Activated CD4-positive, CD25-positive, alpha-beta regulatory T cell treated with anti-CD3 and anti-CD28 coated beads, Interleukin-2, amount 50 U/mL, for 72 hours (primary cell): ENCODE data around the gene TRIO.

Source experiments
- DNase-seq: peaks from one replicate; pipeline ENCODE4 v3.0.0; 2021

The TRIO gene

GRCh38 chr5:14123974-14124482, 19.1 kb upstream of the TRIO start:
- DNase-seq, result no peak

GRCh38 chr5:14125262-14125661, 17.9 kb upstream of the TRIO start:
- DNase-seq, result no peak

- no peak for DNase-seq
These were observed 15.6 kb upstream of the TRIO start for GRCh38 chr5:14127587-14127986.

GRCh38 chr5:14128079-14128478, 15.1 kb upstream of the TRIO start:
- DNase-seq, result no peak

GRCh38 chr5:14129123-14129522, 14.0 kb upstream of the TRIO start:
- no peak for DNase-seq

GRCh38 chr5:14131855-14132503, 11.2 kb upstream of the TRIO start:
- no peak for DNase-seq

- DNase-seq, result no peak
These were observed 9.7 kb upstream of the TRIO start for GRCh38 chr5:14133394-14133793.

GRCh38 chr5:14134083-14134482, 9.1 kb upstream of the TRIO start:
- DNase-seq, result no peak

GRCh38 chr5:14134771-14135170, 8.4 kb upstream of the TRIO start:
- no peak for DNase-seq

GRCh38 chr5:14135621-14136020, 7.5 kb upstream of the TRIO start:
- no peak for DNase-seq

- DNase-seq, result no peak
These were observed 6.9 kb upstream of the TRIO start for GRCh38 chr5:14136228-14136627.

GRCh38 chr5:14138608-14139540, 4.3 kb upstream of the TRIO start:
- DNase-seq, result no peak

- DNase-seq, result no peak
These were observed 1.4 kb upstream of the TRIO start for GRCh38 chr5:14141764-14142163.

GRCh38 chr5:14142202-14142826, 828 bp upstream of the TRIO start:
- no peak for DNase-seq

GRCh38 chr5:14143546-14143840, 351 bp downstream of the TRIO start:
- DNase-seq, result no peak

- peak; percentile 53 for DNase-seq
These were observed 871 bp downstream of the TRIO start for GRCh38 chr5:14143841-14144585.

GRCh38 chr5:14144586-14145434, 1.7 kb downstream of the TRIO start:
- DNase-seq, result peak; percentile 50

GRCh38 chr5:14145435-14146334, 2.5 kb downstream of the TRIO start:
- no peak for DNase-seq

GRCh38 chr5:14146725-14147124, 3.6 kb downstream of the TRIO start:
- no peak for DNase-seq

GRCh38 chr5:14147210-14147609, 4.1 kb downstream of the TRIO start:
- DNase-seq, result no peak

- no peak for DNase-seq
These were observed 5.3 kb downstream of the TRIO start for GRCh38 chr5:14148483-14148882.
